Stimulated activated CD4-positive, alpha-beta T cell treated with anti-CD3 and anti-CD28 coated beads, Interleukin-4, amount 100 ng/mL, for 48 hours (primary cell): Measurements from ENCODE around the gene TBL3.
"Not testable (repeated sequence)": the region's sequence is repeated elsewhere in the genome, so short reads cannot be mapped to it uniquely, and the experiment has no call there.

Experiments used
- DNase-seq, 2 donors: peaks; one replicate each; pipeline ENCODE4 v3.0.0-alpha.2; 2020; ENCODE audit warnings: low read depth in 2 of 2

Gene TBL3

DNA sequence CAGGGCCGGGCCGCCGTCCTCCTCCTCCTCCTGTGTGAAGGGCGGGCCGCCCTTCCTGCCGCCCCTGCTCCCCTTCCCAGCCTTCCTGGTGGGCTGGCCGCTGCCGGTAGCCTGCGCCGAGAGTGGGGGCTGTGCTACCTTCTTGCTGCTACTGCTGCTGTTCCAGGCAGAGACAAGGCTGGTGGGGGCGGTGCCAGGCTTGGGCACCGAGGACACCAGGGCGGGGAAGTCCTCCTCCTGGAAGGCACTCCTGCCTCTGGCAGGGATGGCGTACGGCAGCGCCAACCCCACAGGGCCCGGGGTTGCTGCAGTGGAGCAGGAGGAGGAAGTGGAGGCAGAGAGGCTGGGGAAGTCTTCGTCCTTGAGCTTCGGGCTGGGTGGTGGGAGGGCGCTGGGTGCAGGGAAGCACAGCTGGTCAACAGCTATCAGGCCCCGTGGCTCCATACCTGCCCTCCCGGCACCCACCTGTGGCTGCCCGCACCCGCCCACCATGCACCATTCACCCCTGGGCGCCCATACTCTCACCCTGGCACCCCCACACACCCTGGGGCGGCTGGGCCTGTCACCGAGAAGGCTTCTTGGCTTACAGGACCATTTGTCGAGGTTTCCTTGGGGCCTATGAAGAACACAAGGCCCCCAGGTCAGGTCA is 28.1 kb downstream of the TBL3 start:
- no peak for DNase-seq

DNA sequence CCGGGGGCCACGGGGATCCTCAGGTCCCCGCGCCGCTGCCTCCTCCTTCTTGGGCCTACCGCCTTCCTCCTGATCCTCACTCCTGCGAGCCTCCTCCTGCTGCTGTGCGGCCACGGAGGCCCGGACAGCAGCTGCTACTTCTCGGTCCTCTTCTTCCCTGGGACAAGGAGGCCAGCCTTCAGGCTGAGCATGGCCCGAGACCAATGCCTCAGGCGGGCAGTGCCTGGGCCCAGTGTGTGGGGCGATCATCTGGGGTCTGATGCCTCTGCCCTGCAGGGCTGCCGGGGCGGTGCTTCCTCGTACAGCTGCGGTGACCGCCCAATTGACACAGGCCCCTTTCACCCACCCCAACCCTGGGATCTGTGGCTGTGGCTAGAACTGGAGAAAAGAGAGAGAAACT is 29.2 kb downstream of the TBL3 start:
- no peak for DNase-seq

DNA sequence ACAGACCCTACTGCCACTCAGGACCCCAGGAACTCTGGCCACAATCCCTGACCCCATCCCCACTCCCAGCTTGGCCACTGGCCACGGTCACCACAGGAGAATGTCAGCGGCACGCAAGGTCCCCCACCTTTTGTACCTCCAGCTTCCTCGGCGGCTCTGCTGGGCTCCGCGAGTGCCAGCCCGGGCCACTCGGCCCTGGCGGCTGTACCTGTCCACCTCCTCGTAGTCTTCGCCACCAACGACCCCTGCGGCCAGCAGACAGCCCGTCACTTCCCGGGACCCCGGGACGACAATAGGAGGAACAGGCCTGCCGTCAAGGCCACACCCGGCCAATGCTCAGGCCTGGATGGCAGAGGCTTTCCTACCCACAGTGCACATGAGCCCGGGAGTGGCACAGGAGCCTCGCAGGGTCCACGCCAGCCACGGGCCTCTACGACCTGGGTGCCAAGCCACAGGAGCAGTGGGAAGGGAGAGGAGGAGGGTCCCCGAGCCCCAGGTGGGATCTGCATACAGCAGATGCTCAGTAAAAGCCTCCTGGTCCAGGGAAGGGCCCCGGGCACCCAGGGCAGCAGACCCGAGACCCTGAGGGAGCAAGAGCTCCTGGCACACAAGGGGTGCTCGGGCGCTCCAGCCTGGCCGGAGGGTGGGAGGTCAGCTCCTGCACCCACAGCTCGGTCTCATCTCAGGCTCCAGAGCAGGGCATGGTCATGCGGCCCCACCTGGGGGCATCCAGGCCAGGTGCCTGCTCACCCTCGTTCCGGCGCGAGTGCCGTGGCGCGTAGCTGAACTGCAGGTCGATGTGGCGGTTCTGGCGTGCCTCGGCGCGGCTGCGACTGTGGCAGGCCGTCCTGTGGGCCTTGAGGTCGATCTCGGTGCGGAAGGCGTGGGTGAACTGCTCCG is 29.9 kb downstream of the TBL3 start:
- no peak for DNase-seq

DNA sequence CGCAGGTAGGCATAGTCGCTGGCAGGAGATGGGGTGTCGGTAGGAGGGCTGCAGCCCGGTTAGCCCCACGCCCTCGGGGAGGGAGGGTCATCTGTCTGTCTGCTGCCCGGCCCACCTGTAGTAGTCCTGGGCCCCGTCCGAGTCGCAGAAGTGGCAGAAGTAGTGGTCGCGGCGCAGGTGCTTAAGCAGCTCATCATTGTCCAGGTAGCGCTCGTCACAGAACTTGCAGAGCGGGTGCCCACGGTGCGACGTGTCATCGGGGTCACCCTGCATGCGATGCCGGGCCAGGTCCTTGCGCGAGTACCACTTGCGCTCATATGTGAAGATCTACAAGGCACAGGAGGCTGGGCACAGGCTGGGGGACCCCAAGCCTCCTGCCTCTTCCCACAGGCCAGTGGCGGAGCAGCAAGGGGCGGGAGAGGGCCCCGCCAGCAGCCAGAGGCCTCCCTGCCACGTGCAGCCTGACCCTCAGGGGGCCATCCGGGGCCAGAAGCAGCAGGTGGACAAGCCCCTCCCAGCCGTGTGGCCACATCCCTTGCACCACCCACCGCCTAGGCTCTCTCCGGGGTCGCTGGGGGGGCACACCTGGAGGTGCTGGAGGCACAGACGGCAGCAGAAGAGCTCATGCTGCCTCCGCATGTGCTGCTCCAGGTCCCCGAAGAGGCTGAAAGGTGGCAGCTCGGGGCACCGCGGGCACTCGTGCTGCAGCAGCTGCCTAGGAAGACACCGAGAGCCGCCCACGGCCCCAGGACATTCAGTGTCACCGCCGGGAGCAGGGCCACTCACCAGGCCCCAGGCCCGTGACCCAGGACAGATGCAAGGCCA is 30.8 kb downstream of the TBL3 start:
- DNase-seq, result no peak

DNA sequence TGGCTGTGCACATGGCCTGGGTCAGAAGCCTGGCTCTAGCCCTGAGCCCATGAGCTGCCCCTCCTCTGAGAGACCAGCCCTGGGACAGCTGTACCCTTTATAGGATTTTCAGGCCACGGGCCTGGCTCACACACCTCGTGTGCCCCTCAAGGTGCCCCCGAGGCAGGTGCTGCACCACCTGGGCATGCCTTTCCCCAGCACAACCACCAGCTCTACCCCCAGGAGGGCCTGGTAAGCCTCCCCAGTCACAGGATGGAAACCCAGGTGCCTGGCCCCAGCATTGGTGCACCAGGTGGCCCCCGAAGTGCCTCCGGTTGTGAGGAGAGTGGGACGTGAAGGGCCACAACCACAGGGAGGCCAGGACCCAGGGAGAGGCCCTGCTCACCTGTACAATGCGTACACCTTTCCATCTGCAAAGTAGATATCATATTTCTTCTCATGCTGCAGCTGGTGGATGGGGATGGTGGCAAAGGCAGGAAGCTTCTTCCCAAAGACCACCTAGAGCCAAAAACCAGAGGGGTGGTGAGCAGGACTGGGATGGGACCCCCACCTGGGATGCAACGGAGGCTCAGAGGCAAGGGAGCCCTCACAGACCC is 31.5 kb downstream of the TBL3 start:
- DNase-seq, result no peak

DNA sequence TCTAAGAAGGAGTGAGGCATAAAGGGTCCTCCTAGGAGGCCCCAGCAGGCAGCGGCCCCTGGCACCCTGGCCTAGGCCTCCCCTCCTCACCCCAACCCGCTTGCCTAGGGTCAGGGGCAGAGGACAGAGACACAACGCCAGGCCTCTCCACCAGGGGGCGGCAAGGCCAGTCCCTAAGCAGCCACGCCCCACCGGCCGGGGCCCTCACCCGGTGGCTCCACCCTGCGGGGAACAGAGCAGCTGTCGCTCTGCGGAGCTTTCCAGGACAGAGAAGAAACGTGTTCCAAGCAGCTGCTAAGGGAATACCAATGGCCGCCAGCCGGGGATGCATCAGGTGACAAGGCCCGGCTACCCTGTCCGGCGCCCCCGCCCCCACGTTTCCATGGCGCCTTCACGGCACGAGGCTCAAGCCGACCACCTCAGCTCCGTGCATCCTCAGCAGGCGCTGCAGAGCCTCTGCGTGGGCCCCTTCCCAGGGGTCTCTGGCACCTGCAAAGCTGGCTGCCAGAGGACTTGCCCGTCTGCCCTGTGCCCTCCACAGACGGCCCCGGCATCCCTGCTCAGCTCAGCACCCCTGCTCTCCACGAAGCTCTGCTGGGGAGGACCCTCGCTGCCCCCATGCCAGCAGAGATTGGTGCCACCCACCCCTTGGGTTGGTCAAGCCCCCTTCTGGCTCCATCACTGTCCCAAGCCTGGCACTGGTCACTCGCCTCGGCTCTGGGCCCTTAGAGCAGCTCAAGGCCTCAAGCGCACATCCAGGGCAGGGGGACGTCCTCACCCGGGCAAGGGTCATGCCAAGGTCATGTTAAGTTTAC is 32.2 kb downstream of the TBL3 start:
- peak; percentile 89 to 93 for DNase-seq

DNA sequence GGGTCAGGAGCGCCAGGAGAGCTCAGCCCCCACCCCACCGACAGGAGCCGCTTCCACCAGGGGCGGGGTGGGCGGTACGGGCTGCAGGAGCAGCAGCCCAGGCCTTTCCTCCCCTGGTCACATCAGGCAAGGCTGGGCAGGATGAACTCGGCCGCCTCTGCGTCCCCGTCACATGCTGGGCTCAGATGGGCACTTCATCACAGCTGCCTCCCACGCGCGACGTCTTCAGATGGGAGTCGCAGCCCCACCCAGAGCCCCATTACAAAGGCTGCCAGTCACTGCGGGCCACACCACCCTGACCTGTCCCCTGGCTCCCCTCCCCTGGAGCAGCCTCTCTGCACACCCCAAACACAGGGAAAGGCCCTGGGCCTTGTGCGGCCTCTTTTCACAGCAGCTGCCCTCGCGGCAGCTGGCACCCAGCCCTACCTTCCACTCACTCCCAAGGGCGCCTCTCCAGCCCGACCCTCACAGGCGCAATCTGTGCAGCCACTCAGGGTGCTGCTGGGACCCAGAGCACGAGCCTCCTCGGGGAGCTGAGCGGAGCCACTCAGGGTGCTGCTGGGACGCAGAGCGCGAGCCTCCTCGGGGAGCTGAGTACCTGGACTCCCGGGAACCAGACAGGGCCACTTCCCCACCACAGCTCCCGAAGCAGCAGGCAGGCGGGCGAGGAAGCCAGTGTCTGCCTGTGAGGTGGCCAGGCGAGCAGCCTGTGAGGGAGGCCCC is 33.1 kb downstream of the TBL3 start:
- DNase-seq, result no peak

DNA sequence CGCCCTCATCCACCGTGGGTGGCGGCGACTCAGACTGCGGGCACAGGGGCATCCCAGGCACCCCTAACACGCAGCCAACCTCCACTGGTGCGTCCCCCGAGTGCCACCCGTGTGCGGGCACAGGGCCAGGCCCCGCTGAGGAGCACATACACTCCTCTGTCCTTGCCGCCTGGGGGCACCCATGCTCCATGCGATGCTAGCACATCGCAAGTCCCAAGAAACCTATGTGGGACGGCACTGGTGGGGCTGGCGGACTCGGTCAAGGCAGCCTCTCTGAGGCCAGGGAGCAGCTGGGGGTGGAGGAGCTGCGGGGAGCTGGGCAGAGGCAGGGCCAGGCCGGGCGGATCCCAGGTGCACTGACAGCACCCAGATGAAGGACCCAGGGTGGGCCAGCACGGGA is 33.8 kb downstream of the TBL3 start:
- no peak for DNase-seq

DNA sequence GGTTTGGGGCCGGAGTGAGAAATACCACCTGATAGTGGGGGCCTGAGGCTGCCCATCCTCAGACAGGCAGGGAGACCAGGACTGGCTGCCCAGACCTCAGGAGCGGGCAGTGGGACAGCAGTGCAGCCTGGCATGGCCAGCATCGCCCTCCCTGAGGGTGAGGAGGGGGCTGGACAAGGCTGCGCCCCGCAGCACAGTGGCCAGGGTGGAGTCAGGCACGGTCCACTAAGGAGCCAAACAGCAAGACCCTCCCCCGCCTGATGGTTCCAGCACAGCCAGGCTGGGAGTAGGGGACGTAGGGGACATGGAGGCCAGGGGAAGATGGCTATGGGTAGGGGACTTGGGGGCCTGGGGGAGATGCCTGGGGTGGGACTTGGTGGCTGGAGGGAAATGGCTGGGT is 34.5 kb downstream of the TBL3 start:
- no peak for DNase-seq

DNA sequence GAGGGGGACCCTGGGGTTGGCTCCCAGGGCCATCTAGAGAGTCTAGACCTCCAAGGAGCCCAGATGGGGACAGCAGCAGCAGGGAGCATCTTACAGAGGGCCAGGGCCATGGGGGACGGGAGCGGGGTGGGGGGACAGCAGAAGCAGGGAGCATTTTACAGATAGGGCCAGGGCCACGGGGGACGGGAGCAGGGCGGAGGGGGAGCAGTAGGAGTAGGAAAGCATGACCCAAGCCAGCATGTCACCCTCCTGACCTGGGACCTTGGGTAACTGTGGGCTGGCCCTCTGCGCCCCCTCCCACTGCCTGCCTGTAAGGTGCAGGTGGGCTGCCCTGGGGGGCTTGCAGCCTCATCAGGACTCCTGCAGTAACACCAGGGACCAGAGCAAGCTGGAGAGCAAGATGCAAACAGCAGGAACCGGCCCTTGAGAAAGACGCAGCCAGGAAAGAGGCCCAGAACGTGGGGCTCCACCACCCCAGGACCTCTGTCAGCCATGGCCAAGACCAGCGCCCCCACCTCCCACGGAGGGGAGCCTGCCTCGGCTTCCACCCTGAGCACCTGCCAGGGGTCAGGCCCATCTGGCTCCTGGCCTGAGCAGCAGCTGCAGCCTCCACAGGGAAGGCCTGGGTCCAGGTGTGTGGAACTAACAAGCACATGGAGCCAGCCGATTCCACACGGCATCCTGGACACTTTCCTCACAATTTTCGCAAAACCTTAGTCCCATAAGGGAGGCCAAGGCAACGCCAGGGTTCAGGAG is 35.4 kb downstream of the TBL3 start:
- DNase-seq, result no peak

DNA sequence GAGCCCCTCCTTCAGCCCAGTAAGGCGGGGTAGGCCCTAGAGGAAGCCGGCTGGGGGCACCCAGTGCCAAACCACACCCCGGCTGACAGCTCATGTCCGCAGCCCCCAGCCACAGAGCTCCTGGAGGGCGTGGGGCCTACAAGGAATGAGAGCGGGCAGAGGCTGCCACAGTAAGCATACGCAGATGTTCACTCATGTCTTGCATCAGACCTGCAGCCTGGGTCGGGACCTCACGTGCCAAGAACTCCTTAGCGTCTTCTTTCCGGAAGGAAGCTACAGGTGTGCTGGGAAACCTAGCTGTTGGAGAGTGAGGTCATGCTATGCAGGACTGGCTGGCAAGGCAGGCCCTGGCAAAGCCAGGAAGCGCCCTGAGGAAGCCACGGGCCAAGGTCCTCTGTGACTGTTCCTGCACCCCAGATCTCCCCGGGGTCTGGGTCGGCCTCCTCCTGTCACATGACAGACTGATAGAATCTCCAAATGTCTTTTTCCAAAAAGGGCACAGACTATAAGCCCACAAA is 36.2 kb downstream of the TBL3 start:
- no peak for DNase-seq

DNA sequence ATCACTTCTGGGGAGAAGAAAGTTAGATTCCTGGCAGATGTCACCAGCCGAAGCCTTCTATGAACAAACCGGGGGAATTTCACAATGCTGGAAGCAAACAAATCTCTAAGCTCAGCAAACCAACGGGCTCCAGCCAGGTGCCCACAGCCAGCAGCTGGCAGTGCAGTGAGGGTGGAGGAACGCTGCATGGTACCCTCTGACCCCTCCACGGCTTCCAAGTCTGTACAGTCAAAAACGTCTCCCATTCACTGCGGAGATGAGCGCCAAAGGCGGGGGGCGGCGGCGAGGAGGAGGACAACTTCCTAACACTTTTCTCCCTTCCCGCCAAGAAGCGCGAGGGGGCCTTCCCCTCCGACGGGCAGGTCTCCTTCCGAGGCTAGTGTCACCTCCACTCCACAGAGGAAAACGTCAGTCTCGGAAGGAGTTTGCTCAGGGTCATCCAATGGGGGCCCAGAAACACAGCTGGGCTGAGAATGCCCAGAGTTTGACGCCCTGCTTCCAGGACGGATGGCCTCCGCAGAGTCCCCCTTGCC is 36.8 kb downstream of the TBL3 start:
- DNase-seq, result no peak

DNA sequence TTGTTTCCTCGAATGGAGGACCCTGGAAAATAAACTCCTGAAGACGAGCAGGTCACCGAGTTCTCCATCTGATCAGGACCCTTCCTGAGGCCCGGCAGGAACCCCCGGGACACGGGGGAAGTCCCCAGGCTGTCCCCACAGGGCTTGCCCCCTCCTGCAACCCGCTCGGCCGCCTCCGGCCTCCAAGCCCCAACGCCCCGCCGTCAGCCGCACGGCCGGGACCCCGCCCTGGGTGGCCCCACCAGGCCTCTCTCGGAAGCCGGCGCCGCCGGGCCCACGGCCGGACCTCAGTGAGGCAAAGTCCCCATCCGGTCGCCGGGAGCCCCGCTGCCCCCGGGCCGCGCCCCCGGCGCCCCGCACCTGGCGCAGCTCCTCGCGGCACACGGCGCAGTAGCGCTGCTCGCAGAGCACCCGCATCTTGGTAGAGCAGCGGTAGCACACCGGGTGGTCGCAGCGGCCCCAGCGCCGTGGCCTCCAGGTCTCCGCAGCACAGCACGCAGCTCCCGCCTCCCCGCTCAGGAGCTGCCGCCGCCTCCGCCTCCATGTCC is 37.4 kb downstream of the TBL3 start:
- no peak for DNase-seq

DNA sequence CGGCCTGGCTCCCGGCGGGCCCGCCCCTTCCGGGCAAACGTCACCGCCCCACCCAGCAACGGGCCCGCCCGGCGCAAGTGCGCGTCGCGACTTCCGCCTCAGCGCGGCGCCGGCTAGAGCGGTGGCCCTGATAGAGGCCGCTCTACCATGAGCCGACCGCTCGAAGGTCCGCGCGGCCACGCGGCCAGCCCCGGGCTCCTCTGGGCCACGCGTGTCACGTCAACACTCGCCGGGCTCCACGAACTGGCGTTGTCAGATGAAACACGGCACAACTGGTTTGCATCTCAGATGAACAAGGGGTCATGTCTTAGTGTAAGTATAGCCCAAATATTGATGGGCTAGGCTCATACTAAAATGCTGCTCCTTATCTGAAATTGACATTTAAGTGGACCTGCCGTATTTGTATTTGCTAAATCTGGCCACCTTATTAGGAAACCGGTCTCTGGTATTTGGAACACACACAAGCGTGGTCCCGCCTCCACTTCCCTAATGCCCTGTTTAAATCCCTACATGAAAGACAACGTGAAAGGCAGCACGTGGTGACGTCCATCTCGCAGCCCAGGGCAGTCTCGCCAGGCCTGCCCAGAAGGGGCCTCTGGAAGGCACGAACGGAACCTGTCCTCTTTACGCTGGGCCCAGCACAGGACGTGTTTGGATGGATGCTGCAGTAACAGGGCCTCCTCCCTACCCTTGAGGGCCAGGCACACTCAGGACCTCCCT is 38.1 kb downstream of the TBL3 start, which contains the start of gene ZNF598:
Gene ZNF598 (minus strand): TSS at position 31 of the 720 bp plus-strand sequence.
- peak; percentile 72 to 73 for DNase-seq

DNA sequence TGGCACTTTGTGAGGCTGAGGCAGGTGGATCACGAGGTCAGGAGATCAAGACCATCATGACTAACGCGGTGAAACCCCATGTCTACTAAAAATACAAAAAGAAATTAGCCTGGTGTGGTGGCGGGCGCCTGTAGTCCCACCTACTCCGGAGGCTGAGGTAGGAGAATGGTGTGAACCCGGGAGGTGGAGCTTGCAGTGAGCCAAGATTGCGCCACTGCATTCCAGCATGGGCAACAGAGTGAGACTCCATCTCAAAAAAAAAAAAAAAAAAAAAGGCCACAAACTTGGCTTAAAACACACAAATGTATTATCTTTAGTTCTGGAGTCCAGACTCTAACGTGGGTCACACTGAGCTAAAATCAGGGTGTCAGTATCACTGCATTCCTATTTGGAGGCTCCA is 39.9 kb downstream of the TBL3 start:
- not testable (repeated sequence) for DNase-seq

DNA sequence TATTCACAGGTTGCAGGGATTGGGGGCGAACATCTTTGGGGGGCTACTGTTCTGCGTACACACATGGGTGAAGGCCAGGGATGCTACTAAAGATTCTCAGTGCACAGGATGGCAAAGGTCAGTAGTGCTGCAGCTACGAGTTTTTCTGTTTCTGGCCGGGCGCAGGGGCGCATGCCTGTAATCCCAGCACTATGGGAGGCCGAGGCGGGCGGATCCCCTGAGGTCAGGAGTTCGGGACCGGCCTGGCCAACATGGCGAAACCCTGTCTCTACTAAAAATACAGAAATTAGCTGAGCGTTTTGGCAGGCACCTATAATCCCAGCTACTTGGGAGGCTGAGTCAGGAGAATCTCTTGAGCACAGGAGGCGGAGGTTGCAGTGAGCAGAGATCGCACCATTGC is 41.7 kb downstream of the TBL3 start:
- no peak for DNase-seq

DNA sequence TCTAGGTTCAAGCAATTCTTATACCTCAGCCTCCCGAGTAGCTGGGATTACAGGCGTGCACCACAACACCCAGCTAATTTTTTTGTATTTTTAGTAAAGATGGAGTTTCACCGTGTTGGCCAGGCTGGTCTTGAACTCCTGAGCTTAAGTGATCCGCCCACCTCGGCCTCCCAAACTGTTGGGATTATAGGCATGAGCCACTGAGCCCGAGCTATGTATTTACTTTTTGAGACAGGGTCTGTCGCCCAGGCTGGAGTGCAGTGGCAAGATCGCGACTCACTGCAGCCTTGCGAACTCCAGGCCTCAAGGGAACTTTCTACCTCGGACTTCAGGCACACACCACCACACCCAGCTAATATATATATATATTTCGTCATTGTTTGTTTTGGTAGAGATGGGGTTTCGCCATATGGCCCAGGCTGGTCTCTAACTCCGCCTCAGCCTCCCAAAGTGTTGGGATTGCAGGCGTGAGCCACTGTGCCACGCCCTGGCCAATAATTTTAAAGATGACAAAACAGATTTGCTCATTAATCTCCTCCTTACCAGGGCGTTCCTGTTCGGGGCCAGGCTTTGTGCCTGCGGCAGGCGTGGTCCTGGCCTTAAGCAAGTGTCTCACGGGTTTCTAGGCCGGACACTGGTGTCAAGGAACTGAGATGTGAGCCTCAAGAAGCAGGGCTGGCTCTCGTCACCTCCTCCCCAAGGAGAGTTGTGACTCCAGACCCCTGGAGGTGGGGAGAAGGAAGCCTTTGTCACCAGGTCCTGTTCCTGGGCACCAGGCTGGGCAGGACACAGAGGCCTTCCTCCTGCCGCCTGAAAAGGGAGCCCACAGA is 43.5 kb downstream of the TBL3 start:
- no peak for DNase-seq

DNA sequence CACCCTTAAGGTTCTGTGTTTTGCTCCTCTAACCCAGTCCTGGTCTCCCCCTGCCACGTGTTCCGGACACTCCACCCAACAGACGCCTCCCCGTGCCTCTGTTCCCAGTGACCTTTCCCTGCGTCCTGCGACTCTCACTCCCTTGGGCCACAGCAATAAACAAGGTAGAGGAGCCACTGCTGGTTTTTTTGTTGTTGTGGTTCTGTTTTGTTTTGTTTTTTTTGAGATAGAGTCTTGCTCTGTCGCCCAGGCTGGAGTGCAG is 44.0 kb downstream of the TBL3 start:
- DNase-seq, result no peak
